Right forelimb (tissue), 1 donor: ENCODE results near the gene WHRN.
A peak's percentile ranks its signal among the peaks of the same experiment; 100 is the strongest.

Source experiments
- DNase-seq: peaks from one replicate; pipeline ENCODE4 v3.0.0-alpha.2; 2018

The WHRN gene

GRCh38 chr9:114414346-114414745, 90.9 kb downstream of the WHRN start:
- DNase-seq = no peak

GRCh38 chr9:114413861-114414301, 91.4 kb downstream of the WHRN start:
- no peak for DNase-seq

GRCh38 chr9:114412048-114412683, 93.1 kb downstream of the WHRN start:
- DNase-seq = no peak

- DNase-seq = no peak
Measured at GRCh38 chr9:114411452-114411851, 93.8 kb downstream of the WHRN start.

- DNase-seq = no peak
Measured at GRCh38 chr9:114410910-114411309, 94.4 kb downstream of the WHRN start.

GRCh38 chr9:114409842-114410241, 95.4 kb downstream of the WHRN start:
- no peak for DNase-seq

- no peak for DNase-seq
Measured at GRCh38 chr9:114409103-114409780, 96.0 kb downstream of the WHRN start.

GRCh38 chr9:114408645-114409044, 96.6 kb downstream of the WHRN start:
- DNase-seq = no peak

- no peak for DNase-seq
Measured at GRCh38 chr9:114407889-114408288, 97.4 kb downstream of the WHRN start.

GRCh38 chr9:114406441-114406840, 98.8 kb downstream of the WHRN start:
- DNase-seq = no peak

- DNase-seq = peak; percentile 83
Measured at GRCh38 chr9:114405294-114406034, 99.8 kb downstream of the WHRN start.

- no peak for DNase-seq
Measured at GRCh38 chr9:114404531-114404930, 100.7 kb downstream of the WHRN start.

GRCh38 chr9:114403153-114403756, 102.0 kb downstream of the WHRN start:
- no peak for DNase-seq

GRCh38 chr9:114401344-114401743, 103.9 kb downstream of the WHRN start:
- no peak for DNase-seq

GRCh38 chr9:114400772-114401171, 104.5 kb downstream of the WHRN start:
- DNase-seq = no peak

- no peak for DNase-seq
Measured at GRCh38 chr9:114400219-114400618, 105.1 kb downstream of the WHRN start.

- no peak for DNase-seq
Measured at GRCh38 chr9:114399381-114399780, 105.9 kb downstream of the WHRN start.

- peak; percentile 96 for DNase-seq
Measured at GRCh38 chr9:114397848-114398605, 107.2 kb downstream of the WHRN start.

GRCh38 chr9:114397219-114397847, 107.9 kb downstream of the WHRN start:
- DNase-seq = no peak

GRCh38 chr9:114396558-114397218, 108.6 kb downstream of the WHRN start:
- DNase-seq = peak; percentile 75

- DNase-seq = no peak
Measured at GRCh38 chr9:114395768-114396167, 109.5 kb downstream of the WHRN start.

- no peak for DNase-seq
Measured at GRCh38 chr9:114395334-114395617, 110.0 kb downstream of the WHRN start.
